Motor neuron (in vitro differentiated cells): ENCODE measurements around the gene RPA1. TPM values are rescaled to one million over a fixed set of nuclear protein-coding genes. Genes with fewer than 3 reads are reported as not detected.

Experiments used
- ATAC-seq, 8 experiments: fragments of 200-7000 bp; cut with Tn5 transposase; replicated peaks in 6 of 8; 2 replicates each; pipeline ENCODE4 v1.8.0; 2021; ENCODE audit warnings: mild to moderate bottlenecking in 8 of 8, moderate library complexity in 8 of 8
- H3K27ac ChIP-seq, 2 donors: fragments of 250-450 bp; sonication (Bioruptor Pico); 2 replicates each; pipeline ENCODE4 v1.9.0; 2021; ENCODE audit warnings: antibody characterized with exemption in 2 of 2, mild to moderate bottlenecking in 2 of 2, moderate library complexity in 1 of 2
- H3K4me1 ChIP-seq, 2 donors: fragments of 250-450 bp; sonication (Bioruptor Pico); replicated peaks in 1 of 2; 2 replicates each; pipeline ENCODE4 v1.6.1; 2021; ENCODE audit warnings: antibody characterized with exemption in 2 of 2, mild to moderate bottlenecking in 2 of 2, moderate library complexity in 1 of 2
- H3K4me3 ChIP-seq, 5 donors: fragments of 250-450 bp; sonication (Bioruptor Pico); 2 replicates each; pipeline ENCODE4 v1.9.0; 2021; ENCODE audit warnings: antibody characterized with exemption in 5 of 5, mild to moderate bottlenecking in 5 of 5, moderate library complexity in 4 of 5
- WGBS, 10 experiments: fragments of 450-650 bp; shearing (Covaris generic); methylation state at CpG; one replicate each; pipeline ENCODE4 v1.0.0; 2022; 5-methylcytosine and 5-hydroxymethylcytosine counted together
- in situ Hi-C, 9 experiments: fragments of 400-800 bp; cut with MboI; loops; one replicate each; pipeline ENCODE4 v1.15.0; 2021; ENCODE audit warnings: low sequenced_read_pairs in 9 of 9, low pct_unique_long_range_greater_than_20kb in 2 of 9; ENCODE audit not compliant: unreplicated experiment in 9 of 9
- total RNA-seq, 8 experiments: library from RNA; unstranded; fragments of 300-600 nt; gene quantifications; 2 replicates each; pipeline versions ENCODE4 v1.2.3 to v1.2.4, GENCODE V29; 2022

The RPA1 gene
- total RNA-seq, result 10 to 100 TPM in 6 of 8 experiments, 1 to 10 TPM in 2; 7.9 to 52.8 (median 16.9) TPM

DNA sequence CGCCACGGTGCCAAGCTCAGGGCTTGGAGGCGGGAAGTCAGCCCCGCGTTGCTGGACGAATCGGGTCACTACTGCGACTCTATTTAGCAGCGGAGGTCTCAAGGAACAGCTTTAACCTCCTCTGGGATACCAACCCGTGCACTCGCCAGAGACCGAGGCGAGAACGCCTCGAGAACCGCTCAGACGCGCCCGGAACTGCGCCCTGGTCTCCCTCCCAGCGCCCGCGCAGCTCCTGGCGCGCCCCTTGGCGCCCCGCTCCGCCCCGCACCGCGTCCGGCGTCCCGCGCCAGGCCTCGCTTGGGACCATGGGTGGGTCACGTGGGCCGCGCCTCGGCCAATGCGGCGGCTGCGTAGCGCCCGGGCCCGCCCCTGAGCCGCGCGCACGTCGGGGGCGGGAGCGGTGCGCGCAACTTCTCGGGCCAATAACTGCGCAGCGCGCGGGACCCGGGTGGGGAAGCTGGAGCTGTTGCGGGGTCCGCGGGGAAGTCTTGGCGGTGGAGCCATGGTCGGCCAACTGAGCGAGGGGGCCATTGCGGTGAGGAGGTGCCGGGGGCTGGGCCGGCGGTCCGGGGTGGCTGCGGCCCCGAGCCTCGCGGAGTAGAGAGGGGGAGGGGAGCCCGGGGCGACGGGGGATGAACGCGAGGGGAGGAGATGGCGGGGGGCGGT lies at the start of gene RPA1, which contains the start of gene SMYD4:
TSS of gene RPA1 (plus strand) at position 414 of the 666 bp plus-strand sequence. CDS start at position 503, 89 bp downstream.
TSS of gene SMYD4 (minus strand) at position 311 of the 666 bp plus-strand sequence. CDS start 1,908 bp downstream, outside the sequence.
- Histone ChIP-seq H3K4me3 (peak within 1 kb of the TSS; percentile 64 to 90 (median 86)), H3K4me1 (peaks cover 7% of the 10 kb centered on the region in 2 donors), H3K27ac (peak within 1 kb of the TSS; percentile 16 to 51)
- in situ Hi-C loops, result no loop called here
- ATAC-seq, result peak; percentile 97 to 99 (median 99)
- 0% methylated on average over 1 of the region's 83 CpGs; no CpG with 5 or more reads in 9 of the 10 experiments for WGBS, 10 experiments

DNA sequence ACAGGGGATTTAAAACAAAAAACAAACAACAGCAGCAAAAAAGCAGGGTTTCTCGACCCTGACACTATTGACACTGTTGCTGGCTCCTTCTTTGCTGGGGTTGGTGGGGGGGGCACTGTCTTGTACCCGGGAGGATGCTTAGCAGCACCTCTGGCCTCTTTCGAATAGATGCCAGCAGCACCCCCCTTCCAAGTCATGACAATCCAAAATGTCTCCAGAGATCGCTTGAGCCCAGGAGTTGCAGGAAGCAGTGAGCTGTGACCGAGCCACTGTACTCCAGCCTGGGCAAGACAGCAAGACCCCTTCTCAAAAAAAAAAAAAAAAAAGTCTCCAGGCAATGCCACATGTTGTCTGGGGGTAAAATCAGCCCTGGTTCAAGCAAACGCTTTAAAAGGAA lies 47.6 kb upstream of the RPA1 start:
- ATAC-seq, result no peak
- in situ Hi-C loops, result no loop called here
- WGBS, 10 experiments, result 0 to 92% (median 68%) methylated on average over 1 to 5 of the region's 6 CpGs; no CpG with 5 or more reads in 3 of the 10 experiments
- Histone ChIP-seq H3K4me3 (no peak overlapping the region), H3K27ac (no peak overlapping the region), H3K4me1 (peaks cover 0 to 5% of the 10 kb centered on the region in 2 donors)

DNA sequence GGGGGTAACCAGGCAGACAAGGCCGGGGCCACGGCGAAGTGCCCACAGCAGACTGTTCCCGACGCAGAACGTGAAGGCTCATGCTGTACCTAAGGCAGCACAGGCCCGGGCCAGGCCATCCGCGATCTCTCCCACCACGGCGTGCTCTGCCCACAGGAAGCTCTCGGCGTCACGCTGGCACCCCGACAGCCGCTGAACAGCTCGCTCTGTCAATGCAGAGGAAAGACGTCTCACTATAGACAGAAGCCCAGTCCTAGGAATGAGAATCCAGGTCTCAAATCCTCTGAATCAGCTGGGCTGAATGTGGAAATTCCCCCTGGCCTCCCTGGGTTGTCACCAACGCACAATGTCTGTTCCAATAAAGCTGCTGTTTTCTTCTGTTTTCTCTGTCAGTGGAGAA lies 46.5 kb upstream of the RPA1 start:
- ATAC-seq, result peak in 2 of 8 experiments; percentile 9
- H3K27ac ChIP-seq, result no peak overlapping the region
- in situ Hi-C loops, result no loop called here

DNA sequence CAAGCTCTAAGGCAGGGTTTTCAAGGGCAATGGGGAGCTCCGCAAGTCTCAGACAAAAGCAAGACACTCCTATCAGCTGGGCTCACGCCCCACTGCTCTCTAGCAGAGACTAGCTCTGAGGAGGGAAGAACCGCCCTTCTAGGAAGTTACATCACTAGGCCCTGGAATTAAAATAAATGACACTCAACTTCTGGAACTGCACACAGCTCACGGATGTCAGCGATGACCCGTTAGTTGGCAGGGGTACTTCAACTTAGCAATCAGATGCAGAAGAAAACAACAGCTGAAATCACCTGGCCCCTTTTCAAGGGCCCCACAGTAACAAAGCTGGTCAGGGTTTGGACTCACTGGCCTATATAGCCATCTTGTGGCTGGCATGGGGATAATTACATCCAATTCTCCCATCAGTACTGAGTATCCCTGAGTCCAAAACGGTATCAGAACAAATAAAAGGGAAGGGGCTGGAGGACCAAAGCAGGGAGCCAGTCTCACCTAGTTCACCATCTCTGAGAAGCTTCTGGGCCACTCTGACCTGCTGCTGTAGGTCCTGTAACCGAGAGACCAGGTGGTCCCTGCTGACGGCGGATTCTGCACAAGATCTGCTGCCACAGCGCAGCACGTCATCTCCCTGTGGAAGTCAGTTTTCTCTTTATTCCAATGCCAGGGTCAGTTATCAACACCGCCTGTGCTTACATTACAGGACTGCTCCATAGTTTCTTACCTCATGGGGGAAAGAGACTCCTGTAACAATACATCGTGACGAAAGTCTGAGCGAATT lies 45.8 kb upstream of the RPA1 start:
- H3K27ac ChIP-seq, result no peak overlapping the region
- H3K4me3 ChIP-seq, result no peak overlapping the region
- ATAC-seq, result peak; percentile 70 to 89 (median 86)
- peaks cover 0 to 5% of the 10 kb centered on the region in 2 donors for H3K4me1 ChIP-seq
- WGBS, 10 experiments, result 7 to 100% (median 79%) methylated on average over 1 to 12 of the region's 16 CpGs
- in situ Hi-C loops, result no loop called here

More for the DNA sequence above, 46.5 kb upstream of the RPA1 start:
- 87 to 96% (median 93%) methylated on average over 3 to 9 of the region's 19 CpGs; no CpG with 5 or more reads in 6 of the 10 experiments for WGBS, 10 experiments
- H3K4me1 ChIP-seq, result peaks cover 0 to 5% of the 10 kb centered on the region in 2 donors
- H3K4me3 ChIP-seq, result no peak overlapping the region

DNA sequence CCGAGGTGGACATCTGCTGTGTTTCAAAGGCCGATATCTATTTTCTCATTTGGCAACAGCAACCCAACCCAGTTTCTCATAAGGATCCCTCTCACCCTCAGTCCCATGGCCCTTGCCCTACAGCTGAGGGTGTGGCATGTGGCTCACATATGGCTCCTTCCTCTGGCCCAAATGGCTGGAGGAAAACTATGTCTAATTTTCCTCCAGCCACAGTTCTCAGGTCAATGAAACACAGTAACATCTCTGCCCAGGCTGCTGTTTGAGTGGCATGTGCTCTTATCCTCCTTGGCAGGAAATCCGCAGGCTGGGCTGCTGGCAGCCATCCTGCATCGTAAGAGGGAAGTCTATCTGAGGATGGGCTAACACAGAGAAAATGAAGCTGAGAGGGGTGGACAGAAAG lies 43.9 kb upstream of the RPA1 start:
- Histone ChIP-seq H3K4me3 (no peak overlapping the region), H3K4me1 (peaks cover 0 to 5% of the 10 kb centered on the region in 2 donors), H3K27ac (no peak overlapping the region)
- 72 to 100% (median 100%) methylated on average over 1 to 3 of the region's 4 CpGs; no CpG with 5 or more reads in 3 of the 10 experiments for WGBS, 10 experiments
- no peak for ATAC-seq
- in situ Hi-C loops, result no loop called here

DNA sequence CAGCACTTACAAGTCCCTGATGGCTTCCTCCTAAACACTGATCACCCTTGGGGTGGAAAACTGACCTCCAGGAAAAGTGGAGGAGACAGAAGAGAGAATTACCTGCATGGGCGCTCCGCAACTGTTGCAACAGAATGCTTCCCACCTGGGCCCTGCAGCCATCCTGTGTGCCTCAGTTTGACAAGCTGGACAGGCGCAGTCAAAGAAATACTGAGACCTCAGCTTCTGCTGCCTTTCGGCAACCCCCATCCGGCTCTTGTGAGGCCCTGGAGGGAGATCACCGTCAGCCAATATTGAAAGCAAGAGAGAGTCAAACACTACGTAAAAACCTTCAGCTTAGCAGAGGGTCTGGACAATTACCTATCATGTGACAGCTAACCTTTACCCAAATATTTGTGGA lies 43.1 kb upstream of the RPA1 start:
- no peak for ATAC-seq
- peaks cover 0 to 5% of the 10 kb centered on the region in 2 donors for H3K4me1 ChIP-seq
- H3K4me3 ChIP-seq, result no peak overlapping the region
- in situ Hi-C loops, result no loop called here
- WGBS, 10 experiments, result 65 to 100% (median 95%) methylated on average over 1 to 6 of the region's 7 CpGs; no CpG with 5 or more reads in 2 of the 10 experiments
- H3K27ac ChIP-seq, result no peak overlapping the region

DNA sequence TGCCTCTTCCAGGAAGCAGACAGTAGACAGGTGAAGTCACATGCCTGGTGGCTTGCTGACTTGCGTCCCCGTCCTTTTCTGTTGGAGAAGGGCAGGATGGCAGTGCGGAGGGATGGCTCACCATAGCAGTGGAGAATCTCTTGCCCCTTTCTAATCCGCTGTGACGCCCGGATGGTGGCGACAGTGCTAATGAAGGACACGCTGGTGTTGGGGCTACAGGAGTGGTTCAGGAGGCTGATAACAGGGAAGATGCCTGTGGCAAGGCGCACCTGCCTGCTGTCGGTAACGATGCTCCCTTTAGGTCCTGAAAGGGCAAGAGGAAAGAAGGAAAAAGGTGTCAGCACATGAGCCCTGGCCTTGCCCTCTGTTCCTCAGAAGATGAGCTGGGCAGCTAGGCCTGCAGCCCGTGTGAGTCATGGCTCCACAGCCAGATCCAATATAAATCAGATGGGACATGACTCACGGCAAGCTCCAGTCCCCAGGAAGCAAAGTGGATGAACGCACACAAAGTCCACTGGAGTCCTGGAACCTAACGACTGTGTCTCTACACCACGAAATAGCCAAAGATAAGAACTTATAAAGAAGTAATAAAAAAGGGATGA lies 42.4 kb upstream of the RPA1 start:
- H3K27ac ChIP-seq, result no peak overlapping the region
- H3K4me3 ChIP-seq, result no peak overlapping the region
- H3K4me1 ChIP-seq, result peaks cover 0 to 5% of the 10 kb centered on the region in 2 donors
- in situ Hi-C loops, result no loop called here
- WGBS, 10 experiments, result 10 to 100% (median 83%) methylated on average over 2 to 11 of the region's 16 CpGs; no CpG with 5 or more reads in 1 of the 10 experiments
- ATAC-seq, result peak in 7 of 8 experiments; percentile 69 to 90 (median 74)

DNA sequence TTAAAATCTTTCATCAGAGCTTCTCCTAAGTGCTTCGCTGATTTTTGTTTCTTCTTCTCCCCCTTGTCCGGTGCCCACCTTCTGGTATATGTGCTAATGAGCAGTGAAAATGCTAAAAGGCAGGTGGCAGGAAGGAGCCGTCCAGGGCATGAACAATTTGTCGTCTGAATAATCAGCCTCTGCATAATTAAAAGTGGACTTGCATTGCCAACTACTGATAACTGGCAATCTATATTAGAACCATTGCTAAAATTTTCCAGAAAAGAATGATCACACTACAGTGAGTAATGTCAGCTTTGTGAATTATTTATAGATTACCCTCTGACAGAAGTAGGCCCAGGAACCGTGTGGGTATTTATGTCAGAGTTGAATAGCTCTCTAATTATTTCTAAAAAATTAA lies 39.9 kb upstream of the RPA1 start:
- in situ Hi-C loops, result no loop called here
- H3K4me3 ChIP-seq, result no peak overlapping the region
- no peak overlapping the region for H3K27ac ChIP-seq
- peak in 1 of 8 experiments; percentile 33 for ATAC-seq
- no peaks in the 10 kb centered on the region for H3K4me1 ChIP-seq
- WGBS, 10 experiments, result 11 to 100% (median 86%) methylated on average over 2 to 5 of the region's 5 CpGs

DNA sequence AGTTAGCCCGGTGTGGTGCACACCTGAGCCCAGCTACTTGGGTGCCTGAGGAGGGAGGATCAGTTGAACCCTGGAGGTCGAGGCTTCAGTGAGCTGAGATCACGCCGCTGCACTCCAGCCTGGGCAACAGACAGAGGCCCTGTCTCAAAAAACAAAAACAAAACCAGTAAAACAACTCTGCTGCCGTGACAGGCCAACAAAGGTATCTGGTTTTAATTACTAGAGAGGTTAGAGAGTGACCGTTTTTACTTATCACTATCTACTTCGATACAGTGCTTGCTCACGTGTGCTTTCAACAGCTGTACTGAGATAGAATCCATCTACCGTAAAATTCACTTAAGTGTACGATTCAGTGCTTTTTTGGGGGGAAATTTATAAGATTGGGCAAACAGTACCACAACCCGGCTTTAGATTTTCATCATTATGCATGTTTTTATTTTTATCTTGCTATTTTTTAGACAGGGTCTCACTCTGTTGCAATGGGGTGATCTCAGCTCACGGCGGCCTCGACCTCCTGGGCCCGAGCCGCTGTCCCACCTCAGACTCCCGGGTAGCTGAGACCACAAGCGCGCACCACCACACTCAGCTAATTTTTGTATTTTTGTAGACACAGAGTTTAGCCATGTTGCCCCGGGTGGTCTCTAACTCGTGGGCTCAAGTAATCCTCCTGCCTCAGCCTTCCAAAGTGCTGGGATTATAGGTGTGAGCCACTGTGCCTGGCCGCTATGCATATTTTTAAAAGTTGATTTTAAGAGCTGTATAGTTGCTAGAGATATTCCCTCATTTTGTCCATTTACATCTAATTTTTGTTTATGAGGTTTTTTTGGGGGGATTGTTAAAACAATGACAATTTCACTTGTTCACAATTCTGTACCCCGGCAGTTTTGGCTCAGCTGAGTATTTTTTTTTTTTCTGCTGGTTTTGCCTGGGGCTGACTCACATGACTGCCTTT lies 37.0 kb upstream of the RPA1 start:
- ATAC-seq, result no peak
- 57 to 94% (median 88%) methylated on average over 2 to 19 of the region's 23 CpGs for WGBS, 10 experiments
- H3K4me1 ChIP-seq, result peaks cover 3 to 16% of the 10 kb centered on the region in 2 donors
- H3K27ac ChIP-seq, result no peak overlapping the region
- H3K4me3 ChIP-seq, result no peak overlapping the region
- in situ Hi-C loops, result no loop called here

DNA sequence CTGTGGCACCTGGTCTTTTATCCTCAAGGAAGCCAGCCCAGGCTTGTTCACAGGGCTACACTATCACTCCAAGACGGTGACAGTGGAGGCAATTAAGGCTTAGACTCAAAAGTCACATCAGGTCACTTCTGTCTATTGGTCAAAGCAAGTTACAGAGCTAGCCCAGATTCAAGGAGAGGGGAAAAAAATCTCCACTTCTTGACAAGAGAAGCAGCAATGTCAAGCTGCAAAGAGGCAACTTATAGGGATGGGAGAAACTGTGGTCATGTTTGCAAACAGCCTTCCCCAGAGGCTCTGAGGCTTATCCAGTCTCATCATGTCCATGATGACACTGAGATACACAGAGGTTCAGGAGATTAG lies 36.4 kb upstream of the RPA1 start:
- 0 to 71% (median 50%) methylated on average over 1 of the region's 1 CpG; no CpG with 5 or more reads in 4 of the 10 experiments for WGBS, 10 experiments
- ATAC-seq, result peak in 4 of 8 experiments; percentile 25 to 47 (median 40)
- in situ Hi-C loops, result no loop called here
- no peak overlapping the region for H3K4me3 ChIP-seq
- peaks cover 3 to 16% of the 10 kb centered on the region in 2 donors for H3K4me1 ChIP-seq
- no peak overlapping the region for H3K27ac ChIP-seq

DNA sequence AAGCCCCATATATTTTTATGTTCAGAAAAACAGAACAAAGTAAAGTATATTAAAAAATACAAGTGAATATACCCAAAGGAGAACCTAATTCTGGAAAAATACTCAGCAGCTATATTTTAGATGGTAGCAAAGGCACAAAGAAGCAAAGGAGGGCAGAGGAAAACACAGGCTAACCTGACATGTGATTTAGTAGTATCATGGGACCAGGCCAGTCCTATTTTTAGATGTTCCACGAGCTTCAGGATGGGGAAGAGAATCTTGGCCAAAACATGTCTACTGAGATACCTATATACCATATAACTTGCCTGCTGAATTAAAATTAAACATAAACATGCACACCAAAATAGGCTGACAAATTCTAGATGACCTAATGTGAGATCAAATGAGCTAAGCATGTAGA lies 33.0 kb upstream of the RPA1 start:
- peak in 7 of 8 experiments; percentile 16 to 84 (median 59) for ATAC-seq
- in situ Hi-C loops, result no loop called here
- H3K4me1 ChIP-seq, result peaks cover 3 to 16% of the 10 kb centered on the region in 2 donors
- H3K4me3 ChIP-seq, result no peak overlapping the region
- 0 to 100% (median 43%) methylated on average over 1 of the region's 1 CpG; no CpG with 5 or more reads in 5 of the 10 experiments for WGBS, 10 experiments
- H3K27ac ChIP-seq, result peak overlapping the region in 1 of 2 donors; percentile 59

DNA sequence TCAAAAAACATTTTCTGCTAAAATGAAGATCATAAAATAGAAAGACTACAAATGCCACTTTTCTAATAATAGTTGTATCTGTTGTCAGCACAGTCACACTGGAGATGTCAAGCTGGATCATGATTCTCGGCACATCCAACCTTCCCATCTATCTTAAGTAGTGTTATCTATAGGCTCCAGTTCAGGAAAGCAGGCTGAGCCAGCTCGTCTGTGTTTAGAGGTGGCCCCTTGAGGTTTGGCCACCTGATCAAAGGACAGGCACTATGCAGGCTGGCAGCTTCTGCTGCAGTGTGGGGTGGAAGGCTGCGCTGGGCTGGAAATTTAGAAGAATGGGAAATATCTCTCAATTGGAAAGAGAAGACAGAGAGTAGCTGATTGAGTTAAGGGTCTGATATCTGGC lies 32.5 kb upstream of the RPA1 start:
- H3K4me1 ChIP-seq, result peaks cover 3 to 16% of the 10 kb centered on the region in 2 donors
- in situ Hi-C loops, result no loop called here
- no peak overlapping the region for H3K4me3 ChIP-seq
- H3K27ac ChIP-seq, result peak overlapping the region; percentile 59 to 62
- ATAC-seq, result peak in 5 of 8 experiments; percentile 41 to 88 (median 85)
- 20 to 100% (median 100%) methylated on average over 1 to 3 of the region's 3 CpGs; no CpG with 5 or more reads in 1 of the 10 experiments for WGBS, 10 experiments
